ENCODE data around the gene ABHD15. TPM values are rescaled to one million over a fixed set of nuclear protein-coding genes. Genes with fewer than 3 reads are reported as not detected.

Gene ABHD15
- total and polyA plus RNA-seq, 9 of the 15 experiments (the other 6 are each of a cell fraction or from before 2014, with no cell fraction given), result 0.85 to 4.2 (median 2.1) TPM

DNA sequence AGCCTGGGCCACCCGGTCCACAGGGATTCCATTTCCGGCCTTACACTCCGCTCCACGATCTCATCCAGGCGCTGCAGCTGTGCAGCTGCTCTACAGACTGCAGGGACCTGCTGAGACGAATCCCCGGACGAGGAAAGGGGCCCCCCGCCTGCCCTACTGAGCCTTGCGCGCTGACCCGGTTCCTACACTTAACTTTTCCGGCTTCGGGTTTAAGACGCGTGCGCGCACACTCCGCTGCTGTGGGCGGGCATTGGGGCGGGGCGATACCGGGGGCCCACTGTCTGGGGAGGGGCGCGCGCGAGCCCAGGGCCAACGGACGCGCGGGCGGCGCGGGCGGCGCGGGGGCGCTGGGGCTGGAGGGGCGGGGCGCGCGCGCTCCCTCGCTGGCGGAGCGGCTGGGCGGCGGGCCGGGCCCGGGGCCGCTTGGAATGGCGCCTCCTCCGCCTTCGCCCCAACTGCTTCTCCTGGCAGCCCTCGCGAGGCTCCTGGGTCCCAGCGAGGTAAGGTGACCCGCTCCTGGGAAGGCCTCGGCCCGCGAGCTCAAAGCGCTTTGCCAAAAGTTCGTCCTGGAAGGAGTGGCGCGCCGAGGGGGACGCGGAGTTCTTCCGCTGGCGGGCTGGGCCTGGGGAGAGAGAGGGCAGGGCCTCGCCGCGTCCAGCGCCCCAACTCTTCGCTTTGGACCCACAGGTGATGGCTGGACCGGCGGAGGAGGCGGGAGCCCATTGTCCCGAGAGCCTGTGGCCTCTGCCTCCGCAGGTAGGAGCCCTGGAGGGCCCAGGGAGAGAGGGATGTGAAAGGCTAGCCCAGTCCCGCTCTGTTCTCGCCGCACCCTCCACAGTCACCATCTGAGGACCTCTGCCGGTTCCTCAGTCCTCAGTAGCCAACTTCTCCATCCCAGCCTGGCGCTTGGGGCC is 1.8 kb upstream of the ABHD15 start, which contains the start of gene TP53I13 (continued):
- TF ChIP-seq, protein P1, sequence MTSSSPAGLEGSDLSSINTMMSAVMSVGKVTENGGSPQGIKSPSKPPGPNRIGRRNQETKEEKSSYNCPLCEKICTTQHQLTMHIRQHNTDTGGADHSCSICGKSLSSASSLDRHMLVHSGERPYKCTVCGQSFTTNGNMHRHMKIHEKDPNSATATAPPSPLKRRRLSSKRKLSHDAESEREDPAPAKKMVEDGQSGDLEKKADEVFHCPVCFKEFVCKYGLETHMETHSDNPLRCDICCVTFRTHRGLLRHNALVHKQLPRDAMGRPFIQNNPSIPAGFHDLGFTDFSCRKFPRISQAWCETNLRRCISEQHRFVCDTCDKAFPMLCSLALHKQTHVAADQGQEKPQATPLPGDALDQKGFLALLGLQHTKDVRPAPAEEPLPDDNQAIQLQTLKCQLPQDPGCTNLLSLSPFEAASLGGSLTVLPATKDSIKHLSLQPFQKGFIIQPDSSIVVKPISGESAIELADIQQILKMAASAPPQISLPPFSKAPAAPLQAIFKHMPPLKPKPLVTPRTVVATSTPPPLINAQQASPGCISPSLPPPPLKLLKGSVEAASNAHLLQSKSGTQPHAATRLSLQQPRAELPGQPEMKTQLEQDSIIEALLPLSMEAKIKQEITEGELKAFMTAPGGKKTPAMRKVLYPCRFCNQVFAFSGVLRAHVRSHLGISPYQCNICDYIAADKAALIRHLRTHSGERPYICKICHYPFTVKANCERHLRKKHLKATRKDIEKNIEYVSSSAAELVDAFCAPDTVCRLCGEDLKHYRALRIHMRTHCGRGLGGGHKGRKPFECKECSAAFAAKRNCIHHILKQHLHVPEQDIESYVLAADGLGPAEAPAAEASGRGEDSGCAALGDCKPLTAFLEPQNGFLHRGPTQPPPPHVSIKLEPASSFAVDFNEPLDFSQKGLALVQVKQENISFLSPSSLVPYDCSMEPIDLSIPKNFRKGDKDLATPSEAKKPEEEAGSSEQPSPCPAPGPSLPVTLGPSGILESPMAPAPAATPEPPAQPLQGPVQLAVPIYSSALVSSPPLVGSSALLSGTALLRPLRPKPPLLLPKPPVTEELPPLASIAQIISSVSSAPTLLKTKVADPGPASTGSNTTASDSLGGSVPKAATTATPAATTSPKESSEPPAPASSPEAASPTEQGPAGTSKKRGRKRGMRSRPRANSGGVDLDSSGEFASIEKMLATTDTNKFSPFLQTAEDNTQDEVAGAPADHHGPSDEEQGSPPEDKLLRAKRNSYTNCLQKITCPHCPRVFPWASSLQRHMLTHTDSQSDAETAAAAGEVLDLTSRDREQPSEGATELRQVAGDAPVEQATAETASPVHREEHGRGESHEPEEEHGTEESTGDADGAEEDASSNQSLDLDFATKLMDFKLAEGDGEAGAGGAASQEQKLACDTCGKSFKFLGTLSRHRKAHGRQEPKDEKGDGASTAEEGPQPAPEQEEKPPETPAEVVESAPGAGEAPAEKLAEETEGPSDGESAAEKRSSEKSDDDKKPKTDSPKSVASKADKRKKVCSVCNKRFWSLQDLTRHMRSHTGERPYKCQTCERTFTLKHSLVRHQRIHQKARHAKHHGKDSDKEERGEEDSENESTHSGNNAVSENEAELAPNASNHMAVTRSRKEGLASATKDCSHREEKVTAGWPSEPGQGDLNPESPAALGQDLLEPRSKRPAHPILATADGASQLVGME (CRISPR knock-in tag; IDR thresholded peaks at IDR 0.05), result 0 out of 2 replicates have a peak, but pooled peaks have one; percentile 19
- peak; percentile 28; the same call in 1 of the 2 replicates for TF ChIP-seq ZEB2 (IDR thresholded peaks at IDR 0.05)
- TF ChIP-seq PHF20 (IDR thresholded peaks at IDR 0.05; ENCODE audit: partially characterized antibody), result peak; percentile 73
- TF ChIP-seq MBD2 (IDR thresholded peaks at IDR 0.05; ENCODE audit: borderline replicate concordance, low read depth), result peak; percentile 36; the same call in 1 of the 2 replicates
- TF ChIP-seq TAF1 (IDR thresholded peaks at IDR 0.05; ENCODE audit: control insufficient read depth, extremely low read depth, insufficient read depth, low read length, severe bottlenecking), result peak; percentile 45
- TF ChIP-seq E2F3 (CRISPR knock-in tag; IDR thresholded peaks at IDR 0.05), result 0 out of 2 replicates have a peak, but pooled peaks have one; percentile 16
- TF ChIP-seq POLR2A (conservative IDR thresholded peaks at IDR 0.05), result peak; percentile 84
- 0 out of 2 replicates have a peak, but pooled peaks have one; percentile 49 for TF ChIP-seq GATAD2B (IDR thresholded peaks at IDR 0.05; ENCODE audit: borderline replicate concordance)
- peak; percentile 87 for TF ChIP-seq ZFX (CRISPR knock-in tag; IDR thresholded peaks at IDR 0.05)
- peak; percentile 61; the same call in 1 of the 2 replicates for TF ChIP-seq ZBTB7A (IDR thresholded peaks at IDR 0.05; ENCODE audit: borderline replicate concordance, control insufficient read depth, low read depth, low read length)
- TF ChIP-seq, protein P2, sequence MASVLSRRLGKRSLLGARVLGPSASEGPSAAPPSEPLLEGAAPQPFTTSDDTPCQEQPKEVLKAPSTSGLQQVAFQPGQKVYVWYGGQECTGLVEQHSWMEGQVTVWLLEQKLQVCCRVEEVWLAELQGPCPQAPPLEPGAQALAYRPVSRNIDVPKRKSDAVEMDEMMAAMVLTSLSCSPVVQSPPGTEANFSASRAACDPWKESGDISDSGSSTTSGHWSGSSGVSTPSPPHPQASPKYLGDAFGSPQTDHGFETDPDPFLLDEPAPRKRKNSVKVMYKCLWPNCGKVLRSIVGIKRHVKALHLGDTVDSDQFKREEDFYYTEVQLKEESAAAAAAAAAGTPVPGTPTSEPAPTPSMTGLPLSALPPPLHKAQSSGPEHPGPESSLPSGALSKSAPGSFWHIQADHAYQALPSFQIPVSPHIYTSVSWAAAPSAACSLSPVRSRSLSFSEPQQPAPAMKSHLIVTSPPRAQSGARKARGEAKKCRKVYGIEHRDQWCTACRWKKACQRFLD (CRISPR knock-in tag; IDR thresholded peaks at IDR 0.05), result peak; percentile 76; the same call in 1 of the 2 replicates
- TF ChIP-seq CTBP1 (IDR thresholded peaks at IDR 0.05; ENCODE audit: borderline replicate concordance), result peak; percentile 70; the same call in 1 of the 2 replicates
- peak; percentile 65 to 73 for TF ChIP-seq NRF1 (conservative IDR thresholded peaks at IDR 0.05 in 1 of 2, IDR thresholded peaks at IDR 0.05 in 1 of 2)
- TF ChIP-seq, protein P3, sequence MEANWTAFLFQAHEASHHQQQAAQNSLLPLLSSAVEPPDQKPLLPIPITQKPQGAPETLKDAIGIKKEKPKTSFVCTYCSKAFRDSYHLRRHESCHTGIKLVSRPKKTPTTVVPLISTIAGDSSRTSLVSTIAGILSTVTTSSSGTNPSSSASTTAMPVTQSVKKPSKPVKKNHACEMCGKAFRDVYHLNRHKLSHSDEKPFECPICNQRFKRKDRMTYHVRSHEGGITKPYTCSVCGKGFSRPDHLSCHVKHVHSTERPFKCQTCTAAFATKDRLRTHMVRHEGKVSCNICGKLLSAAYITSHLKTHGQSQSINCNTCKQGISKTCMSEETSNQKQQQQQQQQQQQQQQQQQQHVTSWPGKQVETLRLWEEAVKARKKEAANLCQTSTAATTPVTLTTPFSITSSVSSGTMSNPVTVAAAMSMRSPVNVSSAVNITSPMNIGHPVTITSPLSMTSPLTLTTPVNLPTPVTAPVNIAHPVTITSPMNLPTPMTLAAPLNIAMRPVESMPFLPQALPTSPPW (CRISPR knock-in tag; IDR thresholded peaks at IDR 0.05), result peak; percentile 94
- TF ChIP-seq PHF8 (IDR thresholded peaks at IDR 0.05; ENCODE audit: borderline replicate concordance, low read length), result peak; percentile 78; the same call in 1 of the 2 replicates
- TF ChIP-seq SMAD4 (CRISPR knock-in tag; conservative IDR thresholded peaks at IDR 0.05), result 0 out of 2 replicates have a peak, but pooled peaks have one; percentile 17
- no peak for TF ChIP-seq NFE2 (IDR thresholded peaks at IDR 0.05; ENCODE audit: low read depth)
